KMS-11 (cell line): ENCODE data around the gene MALL.

Experiments used
- H2AFZ ChIP-seq: fragments of 200-600 bp; sonication (generic); 2 replicates; pipeline ENCODE4 v1.6.1; 2016; ENCODE audit warnings: antibody characterized with exemption, mixed run types, low read depth
- H3K27ac ChIP-seq: fragments of 200-600 bp; sonication (generic); 2 replicates; pipeline ENCODE4 v1.6.1; 2016; ENCODE audit warnings: mild to moderate bottlenecking, mixed run types
- H3K27me3 ChIP-seq: fragments of 200-600 bp; sonication (generic); 2 replicates; pipeline ENCODE4 v1.6.1; 2017; ENCODE audit warnings: mild to moderate bottlenecking, low read depth, mixed run types, moderate library complexity; ENCODE audit not compliant: insufficient read depth
- H3K36me3 ChIP-seq: fragments of 200-600 bp; sonication (generic); 2 replicates; pipeline ENCODE4 v1.6.1; 2017; ENCODE audit warnings: mild to moderate bottlenecking, mixed run types; ENCODE audit not compliant: insufficient read depth
- H3K4me1 ChIP-seq: fragments of 200-600 bp; sonication (generic); 2 replicates; pipeline ENCODE4 v1.6.1; 2016; ENCODE audit warnings: mild to moderate bottlenecking, low read depth, mixed run types; ENCODE audit not compliant: poor library complexity, severe bottlenecking
- H3K4me2 ChIP-seq: fragments of 200-600 bp; sonication (generic); 2 replicates; pipeline ENCODE4 v1.7.0; 2016; ENCODE audit warnings: mild to moderate bottlenecking, mixed run types
- H3K4me3 ChIP-seq: fragments of 200-600 bp; sonication (generic); IDR thresholded peaks from 2 replicates; pipeline ENCODE4 v1.6.1; 2017; ENCODE audit warnings: low read depth, low read length, mixed read lengths; ENCODE audit not compliant: insufficient read depth
- H3K79me2 ChIP-seq: fragments of 200-600 bp; sonication (generic); 2 replicates; pipeline ENCODE4 v1.6.1; 2016; ENCODE audit warnings: low read depth, mixed run types; ENCODE audit not compliant: insufficient read depth
- H3K9ac ChIP-seq: fragments of 200-600 bp; sonication (generic); 2 replicates; pipeline ENCODE4 v1.6.1; 2016; ENCODE audit warnings: mild to moderate bottlenecking, mixed run types
- H4K20me1 ChIP-seq: fragments of 200-600 bp; sonication (generic); 2 replicates; pipeline ENCODE4 v1.6.1; 2016; ENCODE audit warnings: mild to moderate bottlenecking, mixed run types; ENCODE audit not compliant: insufficient read depth
- CTCF ChIP-seq: fragments of 200-600 bp; sonication (generic); conservative IDR thresholded peaks from 2 replicates; pipeline ENCODE4 v1.6.1; 2017; ENCODE audit warnings: low read depth, mild to moderate bottlenecking, antibody characterized with exemption, low read length, moderate library complexity, mixed read lengths

Gene MALL

GRCh38 chr2:110107092-110108079, 8.2 kb downstream of the MALL start:
- no peak for TF ChIP-seq CTCF
- no peak overlapping the region for H2AFZ ChIP-seq
- no peak overlapping the region for H3K27ac ChIP-seq
- H3K4me1 ChIP-seq = no peaks in the 10 kb centered on the region
- H4K20me1 ChIP-seq = no peaks in the 10 kb centered on the region
- H3K27me3 ChIP-seq = no peaks in the 10 kb centered on the region
- no peaks in the 10 kb centered on the region for H3K36me3 ChIP-seq
- no peak overlapping the region for H3K9ac ChIP-seq
- H3K4me2 ChIP-seq = no peak overlapping the region
- H3K79me2 ChIP-seq = no peaks in the 10 kb centered on the region
- no peak overlapping the region for H3K4me3 ChIP-seq

DNA sequence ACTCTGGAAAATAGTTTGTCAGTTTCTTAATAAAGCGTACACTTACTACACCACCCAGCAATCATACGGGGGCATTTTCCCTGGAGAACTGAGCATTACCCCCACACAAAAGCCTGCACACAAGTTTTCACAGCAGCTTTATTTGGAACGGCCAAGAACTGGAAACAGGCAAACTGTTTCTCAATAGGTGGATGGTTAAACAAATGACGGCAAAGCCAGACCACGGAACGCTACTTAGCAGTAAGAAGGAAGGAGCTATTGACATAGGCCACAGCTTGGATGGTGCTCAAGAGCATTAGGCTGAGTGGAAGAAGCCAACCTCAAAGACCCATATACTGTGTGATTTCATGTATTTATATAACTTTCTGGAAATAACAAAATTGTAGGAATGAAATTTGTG, 9.0 kb downstream of the MALL start:
- Histone ChIP-seq H2AFZ (no peak overlapping the region), H3K4me2 (no peak overlapping the region), H3K27me3 (no peaks in the 10 kb centered on the region), H3K9ac (no peak overlapping the region), H4K20me1 (no peaks in the 10 kb centered on the region), H3K79me2 (no peaks in the 10 kb centered on the region), H3K36me3 (no peaks in the 10 kb centered on the region), H3K4me1 (no peaks in the 10 kb centered on the region), H3K4me3 (no peak overlapping the region), H3K27ac (no peak overlapping the region)
- TF ChIP-seq CTCF = no peak

DNA sequence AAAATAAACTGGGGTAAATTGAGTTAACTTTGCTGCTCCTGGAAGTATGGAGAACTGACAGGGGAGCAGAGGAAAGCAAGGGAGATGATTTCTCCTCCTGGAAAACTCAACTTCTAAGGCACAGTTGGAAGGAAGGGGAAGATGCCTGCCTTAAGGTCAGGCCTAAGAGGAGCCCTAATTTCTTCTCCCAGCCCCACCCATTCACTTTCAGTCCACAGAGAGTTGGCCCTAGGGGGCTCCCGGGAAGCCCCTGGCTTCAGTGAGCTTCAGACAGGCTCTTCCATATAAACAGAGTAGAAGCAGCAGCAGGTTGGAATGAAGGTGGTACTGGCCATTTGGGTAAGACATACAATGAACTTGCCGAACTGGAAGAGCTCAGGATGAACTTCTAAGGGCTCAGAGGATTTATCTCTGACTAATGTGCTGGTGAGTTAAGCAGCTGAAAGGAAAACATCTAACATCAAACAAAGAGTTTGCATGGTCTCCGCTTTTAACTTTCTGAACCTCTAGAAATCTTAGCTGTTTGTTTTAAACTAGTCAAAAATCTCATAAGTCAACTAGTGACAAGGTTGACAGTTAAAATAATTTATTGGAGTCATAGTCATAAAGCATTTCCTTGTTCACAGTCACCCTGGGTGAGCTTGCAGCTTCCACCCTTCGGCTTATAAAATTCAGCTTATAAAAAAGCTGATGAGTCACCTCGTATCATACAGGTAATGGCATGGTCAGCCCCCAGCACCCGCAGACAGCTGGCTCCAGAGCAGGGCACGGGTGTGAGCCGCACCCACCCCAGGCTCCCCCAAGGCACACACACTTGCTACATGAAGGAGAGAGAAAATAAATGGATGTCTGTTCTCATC, 9.8 kb downstream of the MALL start:
- no peaks in the 10 kb centered on the region for H3K79me2 ChIP-seq
- H3K27ac ChIP-seq = no peak overlapping the region
- TF ChIP-seq CTCF = no peak
- no peaks in the 10 kb centered on the region for H3K27me3 ChIP-seq
- H3K9ac ChIP-seq = no peak overlapping the region
- no peak overlapping the region for H3K4me2 ChIP-seq
- H3K4me1 ChIP-seq = no peaks in the 10 kb centered on the region
- H3K4me3 ChIP-seq = no peak overlapping the region
- H3K36me3 ChIP-seq = no peaks in the 10 kb centered on the region
- H4K20me1 ChIP-seq = no peaks in the 10 kb centered on the region
- no peak overlapping the region for H2AFZ ChIP-seq

DNA sequence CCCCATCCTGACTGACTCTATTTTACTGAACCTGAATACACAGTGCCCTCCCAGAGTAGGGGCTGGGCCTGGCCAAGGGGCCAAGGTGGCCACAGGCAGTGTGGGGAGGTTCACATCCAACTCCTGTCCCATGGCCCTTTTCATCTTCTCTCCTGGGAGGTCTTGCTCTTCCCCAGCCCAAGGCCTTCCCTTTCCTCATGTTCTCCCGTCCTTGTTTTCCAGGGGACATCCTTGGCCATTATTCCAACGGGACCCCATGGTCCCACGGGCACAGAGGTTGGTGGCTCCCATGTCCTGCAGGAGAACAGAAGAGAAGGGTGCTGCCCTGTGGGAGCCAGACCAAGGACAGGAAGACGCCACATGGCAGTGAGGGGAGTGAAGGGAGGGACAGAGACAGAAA, 10.4 kb downstream of the MALL start:
- no peak overlapping the region for H3K4me2 ChIP-seq
- H3K4me1 ChIP-seq = no peaks in the 10 kb centered on the region
- H3K9ac ChIP-seq = no peak overlapping the region
- no peaks in the 10 kb centered on the region for H3K27me3 ChIP-seq
- no peak overlapping the region for H2AFZ ChIP-seq
- H3K36me3 ChIP-seq = no peaks in the 10 kb centered on the region
- no peak overlapping the region for H3K27ac ChIP-seq
- no peak for TF ChIP-seq CTCF
- no peaks in the 10 kb centered on the region for H4K20me1 ChIP-seq
- no peaks in the 10 kb centered on the region for H3K79me2 ChIP-seq
- H3K4me3 ChIP-seq = no peak overlapping the region
